MCF 10A (cell line): ENCODE data around the gene CASKIN1. TPM values are rescaled to one million over a fixed set of nuclear protein-coding genes. Genes with fewer than 3 reads are reported as not detected.
A peak's percentile ranks its signal among the peaks of the same experiment; 100 is the strongest.

Experiments
- BruUV-seq: library from RNA; stranded (reverse); fragments of 400-500 nt; replicated peaks from 2 replicates; lab custom pipeline; 2021; lab: Mats Ljungman, UMichigan
- CTCF ChIA-PET: fragments of 300-600 bp; sonication (Branson Sonifier 250); formaldehyde crosslinking; extraction: SDS; loops from one replicate; lab custom pipeline; 2021; ENCODE audit warnings: antibody characterized with exemption, inconsistent platforms; lab: Yijun Ruan, JAX
- POLR2A ChIA-PET: fragments of 300-600, 350-650 bp; sonication (Branson Sonifier 250); formaldehyde crosslinking; extraction: SDS; loops from one replicate; lab custom pipeline; 2020; ENCODE audit warnings: antibody characterized with exemption, inconsistent platforms; lab: Yijun Ruan, JAX
- DNase-seq: peaks from one replicate; pipeline ENCODE4 v3.0.0-alpha.2; 2018; ENCODE audit not compliant: unreplicated experiment
- H3K27ac Mint-ChIP-seq: one replicate; pipeline ENCODE4 v1.8.0; 2022; ENCODE audit warnings: mild to moderate bottlenecking, low read depth, mixed read lengths; ENCODE audit not compliant: unreplicated experiment
- H3K27me3 Mint-ChIP-seq: one replicate; pipeline ENCODE4 v1.8.0; 2022; ENCODE audit warnings: mixed read lengths; ENCODE audit not compliant: insufficient read depth, unreplicated experiment
- H3K36me3 Mint-ChIP-seq: one replicate; pipeline ENCODE4 v1.8.0; 2022; ENCODE audit warnings: mild to moderate bottlenecking, moderate library complexity, mixed read lengths; ENCODE audit not compliant: insufficient read depth, unreplicated experiment
- H3K4me1 Mint-ChIP-seq: one replicate; pipeline ENCODE4 v1.8.0; 2022; ENCODE audit warnings: mixed read lengths; ENCODE audit not compliant: insufficient read depth, unreplicated experiment
- H3K4me3 Mint-ChIP-seq: one replicate; pipeline ENCODE4 v1.8.0; 2022; ENCODE audit warnings: mild to moderate bottlenecking, moderate library complexity, mixed read lengths; ENCODE audit not compliant: unreplicated experiment
- H3K9me3 Mint-ChIP-seq: one replicate; pipeline ENCODE4 v1.8.0; 2022; ENCODE audit warnings: mixed read lengths; ENCODE audit not compliant: unreplicated experiment
- CTCF ChIP-seq: fragments of 200-600 bp; IDR thresholded peaks from one replicate; pipeline ENCODE4 v1.8.0; 2022; ENCODE audit warnings: antibody characterized with exemption, mild to moderate bottlenecking; ENCODE audit not compliant: unreplicated experiment
- intact Hi-C: fragments of 100-400 bp; cut with micrococcal nuclease; formaldehyde crosslinking; loops from 2 replicates; pipeline ENCODE4 v1.14.1; 2022
- total RNA-seq: library from RNA; stranded (reverse); gene quantifications from 2 replicates; pipeline ENCODE4 v1.2.3, GENCODE V29; 2022

The CASKIN1 gene
- total RNA-seq, 1 experiment from 2014 or later: 0.14 TPM

DNA sequence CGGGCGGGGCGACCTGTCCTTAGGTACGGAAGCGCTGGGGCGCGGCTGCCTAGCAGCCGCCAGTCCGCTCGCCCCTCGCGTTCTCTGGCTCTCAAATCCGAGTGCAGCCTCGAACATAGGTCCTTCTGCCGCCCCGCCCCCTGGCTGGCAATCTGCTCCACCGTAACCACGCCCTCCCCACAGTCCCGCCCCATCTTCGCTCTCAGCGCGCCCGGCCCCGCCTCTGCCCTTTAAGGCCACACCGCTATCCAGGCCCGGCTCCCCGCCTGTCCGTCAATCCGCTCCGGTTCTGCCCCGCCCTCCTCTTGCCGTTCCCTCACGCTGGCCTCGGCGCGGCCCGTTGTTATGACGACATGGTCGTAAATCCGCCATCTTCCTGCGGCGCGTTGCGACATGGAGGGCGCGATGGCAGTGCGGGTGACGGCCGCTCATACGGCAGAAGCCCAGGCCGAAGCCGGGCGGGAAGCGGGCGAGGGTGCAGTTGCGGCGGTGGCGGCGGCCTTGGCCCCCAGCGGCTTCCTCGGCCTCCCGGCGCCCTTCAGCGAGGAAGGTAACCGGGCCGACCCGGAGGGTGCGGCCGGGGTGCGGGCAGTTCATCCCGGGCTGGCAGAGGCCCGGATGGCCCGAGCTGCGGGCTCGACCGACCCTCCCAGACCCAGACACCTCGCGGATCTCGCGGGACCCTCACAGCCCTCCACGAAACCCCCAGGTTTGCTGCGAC, 27.0 kb upstream of the CASKIN1 start, which contains the start of gene E4F1:
Gene E4F1, plus strand, starts transcription at position 371 of the 721 bp plus-strand sequence. Its CDS starts 23 bp downstream, at position 394.
- intact Hi-C loops: loop anchor here (1.0 to 2.0 kb wide), 2 partner anchors 8 to 63 kb away; no protein-coding TSS in a partner anchor
- no peaks in the 10 kb centered on the region for H3K27me3 Mint-ChIP-seq
- peak within 1 kb of the TSS; percentile 85 for H3K27ac Mint-ChIP-seq
- peaks cover 5% of the 10 kb centered on the region for H3K36me3 Mint-ChIP-seq
- CTCF ChIA-PET: no interaction called here
- no TSS peak for BruUV-seq
- H3K4me3 Mint-ChIP-seq: peak within 1 kb of the TSS; percentile 78
- peaks cover 4% of the 10 kb centered on the region for H3K4me1 Mint-ChIP-seq
- DNase-seq: peak; percentile 98
- TF ChIP-seq CTCF: no peak
- no peaks in the 10 kb centered on the region for H3K9me3 Mint-ChIP-seq
- POLR2A ChIA-PET: interaction anchor here (0.8 to 4.5 kb wide), 9 partner anchors 9 to 76 kb away, joined by 3 to 21 read pairs (median 4); partner anchors contain the start of genes ECI1, PGP and TRAF7

DNA sequence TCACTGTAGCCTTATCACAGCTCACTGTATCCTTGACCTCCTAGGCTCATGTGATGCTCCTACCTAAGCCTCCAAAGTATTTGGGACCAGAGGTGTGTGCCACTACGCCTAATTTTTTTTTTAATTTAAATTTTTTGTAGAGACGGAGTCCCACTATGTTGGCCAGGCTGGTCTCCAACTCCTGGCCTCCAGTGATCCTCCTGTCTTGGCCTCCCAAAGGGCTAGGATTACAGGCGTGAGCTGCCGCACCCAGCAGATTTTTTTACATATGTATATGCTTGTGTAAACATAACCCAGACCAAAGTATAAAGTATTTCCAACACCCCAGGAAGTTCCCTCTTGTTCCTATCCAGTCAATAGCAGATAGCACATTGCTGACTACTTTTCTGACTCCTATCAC, 19.9 kb upstream of the CASKIN1 start:
- peak overlapping the region; percentile 77 for H3K4me3 Mint-ChIP-seq
- no TSS peak for BruUV-seq

GRCh38 chr16:2214719-2214968, 18.2 kb upstream of the CASKIN1 start, which contains the start of gene PGP:
PGP (minus strand) TSS chr16:2214840; CDS start chr16:2214777, 63 bp downstream.
- Mint-ChIP-seq H3K4me3 (peak within 1 kb of the TSS; percentile 77), H3K27ac (peak within 1 kb of the TSS; percentile 57), H3K9me3 (no peaks in the 10 kb centered on the region), H3K4me1 (peaks cover 18% of the 10 kb centered on the region), H3K27me3 (no peaks in the 10 kb centered on the region), H3K36me3 (peaks cover 17% of the 10 kb centered on the region)
- CTCF ChIA-PET: interaction anchor here (0.9 to 1.3 kb wide), 2 partner anchors 37 to 93 kb away, joined by 3 to 4 read pairs; partner anchors contain the start of gene ECI1
- DNase-seq: no peak
- intact Hi-C loops: loop anchor here (5.0 kb wide), 1 partner anchor 62 kb away; no protein-coding TSS in a partner anchor
- TF ChIP-seq CTCF: no peak
- BruUV-seq: no TSS peak
- POLR2A ChIA-PET: interaction anchor here (0.6 to 3.3 kb wide), 20 partner anchors 8 to 864 kb away, joined by 3 to 40 read pairs (median 4); partner anchors contain the start of genes CASKIN1, E4F1, ECI1 and MLST8

More for the DNA sequence above, 19.9 kb upstream of the CASKIN1 start:
- no peak for TF ChIP-seq CTCF
- intact Hi-C loops: no loop called here
- CTCF ChIA-PET: interaction anchor here (0.6 to 1.3 kb wide), 3 partner anchors 10 to 472 kb away, joined by 3 read pairs; no protein-coding TSS in a partner anchor
- no peak for DNase-seq
- Mint-ChIP-seq H3K4me1 (peaks cover 18% of the 10 kb centered on the region), H3K27me3 (no peaks in the 10 kb centered on the region), H3K27ac (peak overlapping the region; percentile 57), H3K9me3 (no peaks in the 10 kb centered on the region), H3K36me3 (peaks cover 11% of the 10 kb centered on the region)
- POLR2A ChIA-PET: interaction anchor here (1.0 to 3.3 kb wide), 6 partner anchors 10 to 302 kb away, joined by 3 to 40 read pairs (median 4); partner anchors contain the start of genes ECI1, MLST8 and TRAF7
